NCI-H774 (cell line): ENCODE data around the gene SLC39A11.
"Not testable (repeated sequence)": the region's sequence is repeated elsewhere in the genome, so short reads cannot be mapped to it uniquely, and the experiment has no call there.

Experiments
- DNase-seq: peaks from one replicate; lab custom pipeline; 2025; lab: John Stamatoyannopoulos, UW

SLC39A11 gene

GRCh38 chr17:73071066-73071999 lies 21.2 kb downstream of the SLC39A11 start:
- no peak for DNase-seq

GRCh38 chr17:73069841-73070240 lies 22.6 kb downstream of the SLC39A11 start:
- DNase-seq, result no peak

GRCh38 chr17:73069164-73069770 lies 23.2 kb downstream of the SLC39A11 start:
- DNase-seq, result peak; percentile 30

- DNase-seq, result no peak
Observed at GRCh38 chr17:73068322-73069153, 23.9 kb downstream of the SLC39A11 start.

GRCh38 chr17:73067699-73068098 lies 24.8 kb downstream of the SLC39A11 start:
- not testable (repeated sequence) for DNase-seq

GRCh38 chr17:73067075-73067474 lies 25.4 kb downstream of the SLC39A11 start:
- DNase-seq, result no peak

- DNase-seq, result no peak
Observed at GRCh38 chr17:73066148-73066884, 26.2 kb downstream of the SLC39A11 start.

GRCh38 chr17:73065376-73065775 lies 27.1 kb downstream of the SLC39A11 start:
- no peak for DNase-seq

- no peak for DNase-seq
Observed at GRCh38 chr17:73064084-73064938, 28.2 kb downstream of the SLC39A11 start.

GRCh38 chr17:73062726-73063125 lies 29.8 kb downstream of the SLC39A11 start:
- DNase-seq, result no peak

GRCh38 chr17:73061161-73061560 lies 31.3 kb downstream of the SLC39A11 start:
- no peak for DNase-seq

GRCh38 chr17:73060721-73061120 lies 31.8 kb downstream of the SLC39A11 start:
- no peak for DNase-seq

GRCh38 chr17:73059713-73060112 lies 32.8 kb downstream of the SLC39A11 start:
- not testable (repeated sequence) for DNase-seq

- no peak for DNase-seq
Observed at GRCh38 chr17:73058022-73058421, 34.5 kb downstream of the SLC39A11 start.

GRCh38 chr17:73057196-73057595 lies 35.3 kb downstream of the SLC39A11 start:
- no peak for DNase-seq

- DNase-seq, result no peak
Observed at GRCh38 chr17:73052923-73053322, 39.6 kb downstream of the SLC39A11 start.

GRCh38 chr17:73050797-73051196 lies 41.7 kb downstream of the SLC39A11 start:
- DNase-seq, result no peak

- no peak for DNase-seq
Observed at GRCh38 chr17:73048170-73048569, 44.3 kb downstream of the SLC39A11 start.

- DNase-seq, result no peak
Observed at GRCh38 chr17:73045724-73046123, 46.8 kb downstream of the SLC39A11 start.

GRCh38 chr17:73043686-73044581 lies 48.6 kb downstream of the SLC39A11 start:
- DNase-seq, result no peak
